Neural crest cell (in vitro differentiated cells): ENCODE results near the gene ARG2. TPM values are rescaled to one million over a fixed set of nuclear protein-coding genes. Genes with fewer than 3 reads are reported as not detected.

Experiments
- DNase-seq: peaks from one replicate; pipeline ENCODE4 v3.0.0; 2021; ENCODE audit warnings: low read depth, mixed read lengths, low spot score
- H3K27ac Mint-ChIP-seq: one replicate; pipeline ENCODE4 v1.8.0; 2021; ENCODE audit warnings: mild to moderate bottlenecking, mixed read lengths; ENCODE audit not compliant: unreplicated experiment
- H3K27me3 Mint-ChIP-seq: 2 replicates; pipeline ENCODE4 v1.8.0; 2021; ENCODE audit warnings: low read depth, mild to moderate bottlenecking, mixed read lengths
- H3K36me3 Mint-ChIP-seq: 2 replicates; pipeline ENCODE4 v1.8.0; 2021; ENCODE audit warnings: low read depth, mild to moderate bottlenecking, mixed read lengths
- H3K4me1 Mint-ChIP-seq: 2 replicates; pipeline ENCODE4 v1.8.0; 2021; ENCODE audit warnings: mixed read lengths
- H3K4me3 Mint-ChIP-seq: one replicate; pipeline ENCODE4 v1.8.0; 2021; ENCODE audit warnings: mild to moderate bottlenecking, mixed read lengths
- H3K9me3 Mint-ChIP-seq: 2 replicates; pipeline ENCODE4 v1.8.0; 2021; ENCODE audit warnings: mixed read lengths
- total RNA-seq: library from RNA; stranded (reverse); gene quantifications from 2 replicates; pipeline ENCODE4 v1.2.1, GENCODE V29; 2021
- TF ChIP-seq, protein P1 (sequence below): fragments of 200-600 bp; sonication (generic); conservative IDR thresholded peaks from 2 replicates; pipeline ENCODE4 v1.5.0; 2021; ENCODE audit warnings: antibody characterized with exemption, mild to moderate bottlenecking

The ARG2 gene
- total RNA-seq, 1 donor from 2014 or later: 22.2 TPM

DNA sequence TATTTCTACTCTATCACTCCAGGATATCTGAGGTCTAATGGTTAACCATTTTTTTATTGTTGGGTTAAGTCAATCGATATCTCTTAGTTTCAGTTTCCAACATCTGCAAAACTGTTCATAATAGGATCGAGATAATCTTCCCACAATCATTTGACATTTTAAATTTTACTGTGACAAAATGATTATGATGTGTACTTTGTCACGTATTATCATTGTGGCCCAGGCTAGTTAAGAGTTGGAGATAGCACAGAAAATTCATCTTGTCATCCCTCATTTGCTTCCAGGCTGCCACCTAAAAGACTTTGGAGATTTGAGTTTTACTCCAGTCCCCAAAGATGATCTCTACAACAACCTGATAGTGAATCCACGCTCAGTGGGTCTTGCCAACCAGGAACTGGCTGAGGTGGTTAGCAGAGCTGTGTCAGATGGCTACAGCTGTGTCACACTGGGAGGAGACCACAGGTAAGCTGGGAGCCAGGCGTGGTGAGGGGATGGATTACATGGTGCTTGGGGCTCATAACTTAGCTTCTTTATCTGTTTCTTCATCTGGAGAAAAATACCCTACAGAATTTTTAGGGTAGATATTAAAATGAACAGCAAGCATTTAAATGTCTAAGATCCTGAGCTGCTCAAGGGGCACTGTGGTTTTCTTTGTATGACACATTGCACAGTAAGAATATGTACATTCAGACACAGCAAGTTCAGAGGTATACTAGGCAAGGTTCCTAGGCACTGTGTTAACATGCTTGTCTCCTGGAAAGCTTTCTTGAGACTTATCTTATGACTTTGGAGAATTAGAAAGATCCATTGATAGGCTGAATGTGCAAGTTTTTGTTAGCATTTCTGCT lies 22.4 kb downstream of the ARG2 start:
- H3K27me3 Mint-ChIP-seq: no peaks in the 10 kb centered on the region
- H3K36me3 Mint-ChIP-seq: peaks cover 7% of the 10 kb centered on the region
- no peak overlapping the region for H3K27ac Mint-ChIP-seq
- DNase-seq: no peak
- no peaks in the 10 kb centered on the region for H3K9me3 Mint-ChIP-seq
- no peaks in the 10 kb centered on the region for H3K4me1 Mint-ChIP-seq
- TF ChIP-seq, protein P1, sequence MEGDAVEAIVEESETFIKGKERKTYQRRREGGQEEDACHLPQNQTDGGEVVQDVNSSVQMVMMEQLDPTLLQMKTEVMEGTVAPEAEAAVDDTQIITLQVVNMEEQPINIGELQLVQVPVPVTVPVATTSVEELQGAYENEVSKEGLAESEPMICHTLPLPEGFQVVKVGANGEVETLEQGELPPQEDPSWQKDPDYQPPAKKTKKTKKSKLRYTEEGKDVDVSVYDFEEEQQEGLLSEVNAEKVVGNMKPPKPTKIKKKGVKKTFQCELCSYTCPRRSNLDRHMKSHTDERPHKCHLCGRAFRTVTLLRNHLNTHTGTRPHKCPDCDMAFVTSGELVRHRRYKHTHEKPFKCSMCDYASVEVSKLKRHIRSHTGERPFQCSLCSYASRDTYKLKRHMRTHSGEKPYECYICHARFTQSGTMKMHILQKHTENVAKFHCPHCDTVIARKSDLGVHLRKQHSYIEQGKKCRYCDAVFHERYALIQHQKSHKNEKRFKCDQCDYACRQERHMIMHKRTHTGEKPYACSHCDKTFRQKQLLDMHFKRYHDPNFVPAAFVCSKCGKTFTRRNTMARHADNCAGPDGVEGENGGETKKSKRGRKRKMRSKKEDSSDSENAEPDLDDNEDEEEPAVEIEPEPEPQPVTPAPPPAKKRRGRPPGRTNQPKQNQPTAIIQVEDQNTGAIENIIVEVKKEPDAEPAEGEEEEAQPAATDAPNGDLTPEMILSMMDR: no peak
- no peak overlapping the region for H3K4me3 Mint-ChIP-seq

DNA sequence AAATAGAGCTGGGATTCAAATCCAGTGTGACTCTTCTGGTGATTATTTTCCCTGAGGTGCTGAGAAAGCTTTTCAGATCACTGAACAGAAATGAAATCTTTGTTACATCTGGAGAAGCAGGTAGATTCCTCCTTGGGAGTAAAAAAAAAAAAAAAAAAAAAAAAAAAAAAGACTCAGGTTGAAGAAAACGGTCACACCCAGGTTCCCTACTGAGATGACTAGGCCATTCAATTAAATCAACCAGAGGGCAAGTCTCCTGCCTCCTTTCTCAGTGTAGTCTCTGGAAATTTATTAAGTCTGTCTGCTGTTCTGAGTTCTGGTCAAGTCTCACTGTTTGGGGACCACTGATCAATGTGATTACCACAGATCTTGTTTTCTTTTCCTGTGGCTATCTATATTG lies 24.0 kb downstream of the ARG2 start:
- H3K4me3 Mint-ChIP-seq: no peak overlapping the region
- TF ChIP-seq, protein P1: no peak

DNA sequence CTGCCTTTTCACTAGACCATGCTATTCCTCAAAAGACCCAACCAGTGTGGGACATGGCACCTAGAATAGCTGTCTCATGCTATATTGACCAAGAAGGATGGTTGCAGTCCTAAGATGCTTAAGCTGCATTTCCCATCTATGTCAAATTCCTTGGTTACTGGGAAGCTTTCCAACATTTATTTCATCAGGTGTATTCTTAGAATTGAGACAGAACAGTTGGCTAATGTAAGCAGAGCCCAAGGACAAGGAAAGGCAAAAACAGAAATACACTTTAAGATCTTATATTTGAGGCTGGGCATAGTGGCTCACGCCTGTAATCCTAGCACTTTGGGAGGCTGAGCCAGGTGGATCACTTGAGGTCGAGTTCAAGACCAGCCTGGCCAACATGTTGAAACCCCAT lies 24.7 kb downstream of the ARG2 start:
- H3K9me3 Mint-ChIP-seq: no peaks in the 10 kb centered on the region
- no peaks in the 10 kb centered on the region for H3K4me1 Mint-ChIP-seq
- no peak overlapping the region for H3K4me3 Mint-ChIP-seq
- H3K27ac Mint-ChIP-seq: no peak overlapping the region
- peaks cover 11% of the 10 kb centered on the region for H3K36me3 Mint-ChIP-seq
- no peak for DNase-seq
- TF ChIP-seq, protein P1: no peak
- no peaks in the 10 kb centered on the region for H3K27me3 Mint-ChIP-seq

More for the DNA sequence above, 24.0 kb downstream of the ARG2 start:
- Mint-ChIP-seq H3K4me1 (no peaks in the 10 kb centered on the region), H3K36me3 (peaks cover 9% of the 10 kb centered on the region), H3K27me3 (no peaks in the 10 kb centered on the region), H3K27ac (peak overlapping the region; percentile 15), H3K9me3 (no peaks in the 10 kb centered on the region)
- no peak for DNase-seq

- TF ChIP-seq, protein P1: no peak
- Mint-ChIP-seq H3K27me3 (no peaks in the 10 kb centered on the region), H3K4me3 (no peak overlapping the region), H3K36me3 (peaks cover 12% of the 10 kb centered on the region), H3K9me3 (no peaks in the 10 kb centered on the region), H3K27ac (no peak overlapping the region), H3K4me1 (no peaks in the 10 kb centered on the region)
- DNase-seq: no peak
Observed at GRCh38 chr14:67645414-67645813, 25.7 kb downstream of the ARG2 start.

DNA sequence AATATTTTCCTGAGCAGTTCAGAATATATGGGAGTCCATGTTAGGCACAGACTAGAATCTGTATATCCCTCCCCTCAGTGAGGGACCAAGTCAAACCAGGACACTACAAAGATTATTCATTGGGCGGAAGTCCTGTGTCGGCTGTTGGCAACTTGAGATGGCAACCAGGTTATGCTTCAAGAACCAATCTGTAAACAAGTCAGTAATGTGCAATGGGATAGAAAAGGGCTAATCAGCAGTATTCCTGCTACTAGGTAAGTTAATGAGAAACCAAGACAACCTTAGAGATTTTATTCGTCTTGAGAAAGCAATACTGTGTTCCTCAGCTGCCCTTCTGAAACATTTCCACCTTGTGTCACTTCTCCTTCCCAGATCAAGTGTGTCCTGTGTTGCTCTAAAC lies 26.4 kb downstream of the ARG2 start:
- H3K27ac Mint-ChIP-seq: no peak overlapping the region
- H3K4me3 Mint-ChIP-seq: no peak overlapping the region
- H3K36me3 Mint-ChIP-seq: peaks cover 15% of the 10 kb centered on the region
- no peak for DNase-seq
- TF ChIP-seq, protein P1: no peak
- no peaks in the 10 kb centered on the region for H3K4me1 Mint-ChIP-seq
- H3K9me3 Mint-ChIP-seq: no peaks in the 10 kb centered on the region
- H3K27me3 Mint-ChIP-seq: no peaks in the 10 kb centered on the region
